Stimulated activated CD4-positive, alpha-beta T cell treated with anti-CD3 and anti-CD28 coated beads, Interleukin-12 subunit alpha, Interleukin-12 subunit beta, amount 100 ng/mL, for 24 hours (primary cell): Measurements from ENCODE around the gene CRELD2.

ENCODE experiments used
- DNase-seq, 2 experiments: peaks; one replicate each; pipeline ENCODE4 v3.0.0-alpha.2; 2020; ENCODE audit warnings: low read depth in 2 of 2

Gene CRELD2

GRCh38 chr22:49887702-49888101 lies 30.7 kb upstream of the CRELD2 start:
- no peak for DNase-seq

- no peak for DNase-seq
These were observed 29.4 kb upstream of the CRELD2 start for GRCh38 chr22:49889071-49889470.

GRCh38 chr22:49892226-49892899 lies 26.1 kb upstream of the CRELD2 start:
- no peak for DNase-seq

DNA sequence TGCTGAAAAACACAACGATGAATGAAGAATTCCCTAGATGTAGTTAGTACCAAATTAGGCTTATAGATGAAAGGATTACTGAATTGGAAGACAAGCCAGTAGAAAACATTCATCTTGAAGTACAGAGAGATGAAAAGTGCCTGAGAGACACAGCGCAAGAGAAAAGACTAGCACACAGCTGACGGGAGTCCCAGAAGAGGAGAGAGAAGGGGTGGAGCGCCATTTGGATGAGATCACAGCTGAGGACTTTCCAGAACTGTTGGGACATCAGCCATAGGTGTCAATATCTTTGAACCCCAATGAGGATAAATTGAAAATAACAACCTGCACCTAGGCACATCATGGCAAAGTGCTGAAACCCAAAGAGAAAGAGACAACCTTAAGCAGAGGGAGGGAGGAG lies 25.4 kb upstream of the CRELD2 start:
- no peak for DNase-seq

- DNase-seq = no peak
These were observed 23.9 kb upstream of the CRELD2 start for GRCh38 chr22:49894322-49895054.

GRCh38 chr22:49896201-49896600 lies 22.2 kb upstream of the CRELD2 start:
- DNase-seq = no peak

DNA sequence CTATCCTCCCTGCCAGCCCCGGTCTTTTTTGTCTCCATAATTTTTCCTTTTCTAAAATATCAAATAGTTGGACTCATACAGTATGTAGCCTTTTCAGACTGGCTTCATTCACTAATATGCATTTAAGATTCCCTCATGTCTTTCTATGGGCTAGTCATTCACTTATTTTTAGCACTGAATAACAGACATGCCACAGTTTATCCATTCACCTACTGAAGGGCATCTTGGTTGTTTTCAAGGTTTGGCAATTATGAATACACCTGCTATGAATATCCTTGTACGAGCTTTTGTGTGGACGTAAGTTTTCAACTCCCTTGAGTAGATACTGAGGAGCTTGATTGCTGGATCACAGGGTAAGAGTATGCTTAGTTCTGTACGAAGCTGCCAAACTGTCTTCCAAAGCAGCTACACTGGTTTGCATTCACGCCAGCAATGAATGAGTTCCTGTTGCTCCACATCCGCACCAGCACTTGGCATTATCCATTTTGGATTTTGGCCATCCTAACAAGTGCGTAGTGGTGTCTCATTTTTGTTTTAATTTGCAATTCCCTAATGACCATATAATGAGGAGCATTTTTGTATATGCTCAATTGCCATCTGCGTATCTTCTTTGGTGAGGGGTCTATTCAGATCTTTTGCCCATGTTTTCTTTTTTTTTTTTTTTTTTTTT lies 21.3 kb upstream of the CRELD2 start:
- DNase-seq = no peak

DNA sequence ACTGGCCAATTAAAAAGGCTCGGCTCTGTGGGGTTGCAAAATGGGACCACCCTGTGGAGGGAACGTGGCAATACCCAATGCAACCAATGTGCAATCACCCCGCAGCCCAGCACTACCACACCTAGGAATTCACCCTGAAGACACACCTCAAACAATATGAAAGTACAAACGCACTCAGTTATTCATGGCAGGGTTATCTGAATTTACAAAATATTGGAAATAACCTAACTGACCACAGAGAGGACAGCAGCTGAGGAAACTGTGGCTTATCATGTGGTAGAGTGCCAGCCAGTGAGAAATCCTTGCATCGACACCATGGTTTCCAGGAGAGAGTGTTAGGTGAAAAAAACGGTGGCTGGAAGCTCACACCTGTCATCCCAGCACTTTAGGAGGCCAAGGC lies 18.9 kb upstream of the CRELD2 start:
- DNase-seq = no peak

DNA sequence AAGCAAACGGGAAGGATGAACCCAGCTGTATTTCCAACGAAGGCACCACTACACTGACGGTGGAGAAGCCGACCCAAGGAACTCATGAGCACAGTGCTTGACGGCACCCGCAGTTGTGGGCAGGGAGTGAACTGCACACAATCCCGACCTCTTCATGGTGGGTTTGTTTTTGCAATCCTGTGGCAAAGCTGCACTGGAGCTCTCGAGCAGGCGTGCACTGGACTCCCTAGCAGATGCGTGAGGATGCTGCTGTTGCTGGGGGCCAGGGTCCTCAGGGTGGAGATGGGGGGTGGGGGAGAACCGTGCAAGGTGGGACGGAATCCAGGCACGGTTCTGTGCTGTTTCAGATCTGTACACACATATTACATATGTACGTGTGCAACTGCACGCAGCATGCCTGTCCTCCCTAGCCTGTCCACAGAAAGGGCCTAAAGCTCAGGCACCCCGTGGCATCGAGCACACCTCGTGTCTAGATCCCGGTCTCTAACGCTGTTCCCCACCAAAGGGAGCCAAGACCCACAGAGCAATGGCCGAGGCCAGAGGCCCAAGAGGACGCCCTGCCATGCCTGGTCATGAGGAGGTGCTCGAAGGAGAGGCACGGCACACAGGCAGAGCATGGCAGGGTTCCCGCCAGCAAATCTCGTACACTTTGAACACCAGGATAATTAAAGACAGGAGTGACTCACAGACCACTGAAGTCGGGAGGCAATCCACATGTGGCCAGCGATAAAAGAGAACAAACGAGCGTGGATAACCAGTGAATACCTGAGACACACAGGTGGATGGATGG lies 17.8 kb upstream of the CRELD2 start:
- no peak for DNase-seq

DNA sequence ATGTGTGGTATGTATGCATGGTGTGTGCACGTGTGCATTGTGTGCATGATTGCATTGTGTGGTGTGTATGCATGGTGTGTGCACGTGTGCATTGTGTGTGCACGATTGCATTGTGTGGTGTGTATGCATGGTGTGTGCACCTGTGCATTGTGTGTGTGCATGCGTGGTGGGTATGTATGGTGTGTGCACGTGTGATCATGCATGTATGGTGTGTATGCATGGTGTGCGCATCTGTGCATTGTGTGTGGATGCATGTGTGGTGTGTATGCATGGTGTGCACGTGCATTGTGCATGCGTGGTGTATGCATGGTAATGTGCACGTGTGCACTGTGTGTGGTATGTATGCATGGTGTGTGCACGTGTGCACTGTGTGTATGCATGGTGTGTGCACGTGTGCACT lies 17.0 kb upstream of the CRELD2 start:
- no peak for DNase-seq

GRCh38 chr22:49903322-49904039 lies 15.0 kb upstream of the CRELD2 start:
- no peak for DNase-seq

- no peak for DNase-seq
These were observed 14.4 kb upstream of the CRELD2 start for GRCh38 chr22:49904040-49904369.

- DNase-seq = no peak
These were observed 13.0 kb upstream of the CRELD2 start for GRCh38 chr22:49905465-49905864.

GRCh38 chr22:49906071-49906798 lies 12.2 kb upstream of the CRELD2 start:
- DNase-seq = no peak

DNA sequence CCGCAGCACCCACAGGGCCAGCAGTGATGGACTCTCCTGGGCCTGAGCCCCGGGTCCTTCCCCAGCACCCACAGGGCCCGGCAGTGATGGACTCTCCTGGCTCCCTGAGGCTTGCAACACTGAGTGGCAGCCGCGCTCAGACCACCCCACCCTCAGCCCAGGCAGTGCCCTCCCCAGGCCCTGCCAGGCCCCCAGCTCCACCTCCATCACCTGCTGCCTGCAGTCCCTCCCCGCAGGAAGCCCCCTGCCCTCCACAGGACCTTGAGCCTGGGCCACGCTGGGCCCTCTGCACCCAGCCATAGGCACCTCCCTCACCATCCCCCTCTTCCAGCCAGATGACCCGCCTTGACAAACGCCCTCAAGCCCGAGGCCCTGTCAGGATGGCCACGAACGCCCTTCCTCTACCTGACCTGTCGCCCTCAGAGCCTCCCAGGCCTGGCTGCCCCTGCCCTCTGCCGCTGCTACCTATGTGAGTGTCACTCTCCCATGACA lies 11.6 kb upstream of the CRELD2 start:
- no peak for DNase-seq

DNA sequence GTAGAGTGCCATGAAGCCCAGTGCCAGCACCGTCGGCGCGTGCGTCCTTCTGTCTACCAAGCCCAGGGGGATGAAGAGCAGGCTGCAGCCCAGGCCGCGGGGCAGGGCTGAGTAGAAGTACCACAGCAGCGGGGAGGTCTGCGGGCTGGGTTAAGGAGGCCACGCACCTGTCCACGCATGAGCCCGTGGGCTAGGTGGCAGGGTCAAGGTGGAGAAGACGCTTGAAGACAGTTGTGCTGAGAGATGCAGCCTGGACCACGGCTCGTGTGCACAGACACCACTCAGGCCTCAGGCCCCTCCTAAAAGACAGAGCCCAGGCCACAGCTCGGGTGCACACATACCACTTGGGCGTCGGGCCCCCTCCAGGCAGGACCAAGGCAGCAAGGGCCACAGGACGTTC lies 10.6 kb upstream of the CRELD2 start:
- no peak for DNase-seq

- no peak for DNase-seq
These were observed 8.8 kb upstream of the CRELD2 start for GRCh38 chr22:49909476-49910205.

GRCh38 chr22:49910229-49911155 lies 7.9 kb upstream of the CRELD2 start:
- DNase-seq = no peak
